ENCODE measurements around the gene USP10.
"Not testable (repeated sequence)": the region's sequence is repeated elsewhere in the genome, so short reads cannot be mapped to it uniquely, and the experiment has no call there.

Gene USP10

DNA sequence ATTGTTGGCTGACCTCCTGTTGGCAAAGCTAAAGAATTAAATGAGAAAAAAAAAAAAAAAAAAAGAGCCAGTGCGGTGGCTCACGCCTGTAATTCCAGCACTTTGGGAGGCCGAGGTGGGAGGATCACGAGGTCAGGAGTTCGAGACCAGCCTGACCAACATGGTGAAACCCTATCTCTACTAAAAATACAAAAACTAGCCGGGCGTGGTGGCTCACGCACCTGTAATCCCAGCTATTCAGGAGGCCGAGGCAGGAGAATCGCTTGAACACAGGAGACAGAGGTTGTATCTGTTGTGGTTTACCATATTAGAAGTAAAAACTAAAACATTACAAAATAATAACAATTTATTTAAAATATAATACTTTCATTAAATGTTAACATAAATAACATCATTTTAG is 5.9 kb upstream of the USP10 start:
- not testable (repeated sequence) for DNase-seq (ENCODE audit: extremely low spot score, insufficient read length, low read depth); FAIRE-seq

DNA sequence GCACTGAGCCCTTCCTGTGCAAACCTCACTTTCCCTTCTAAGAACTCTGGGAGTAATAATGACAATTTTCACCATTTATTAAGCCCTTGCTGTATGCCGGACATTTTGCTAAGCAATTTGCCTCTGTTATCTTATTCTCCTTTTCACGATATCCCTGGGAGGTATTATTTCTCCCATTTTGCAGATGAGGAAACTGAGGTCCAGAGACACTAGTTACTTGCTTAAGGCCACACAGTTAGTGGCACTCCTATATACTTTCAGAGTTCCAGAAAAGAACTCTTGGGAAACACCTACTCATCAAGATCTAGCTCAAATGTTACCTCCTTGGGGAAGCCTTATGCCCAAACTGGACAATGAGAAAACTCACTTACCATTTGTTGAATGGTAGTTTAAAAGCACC is 4.8 kb upstream of the USP10 start:
- DNase-seq (ENCODE audit: extremely low spot score, insufficient read length, low read depth) (no peak), FAIRE-seq (no peak)

DNA sequence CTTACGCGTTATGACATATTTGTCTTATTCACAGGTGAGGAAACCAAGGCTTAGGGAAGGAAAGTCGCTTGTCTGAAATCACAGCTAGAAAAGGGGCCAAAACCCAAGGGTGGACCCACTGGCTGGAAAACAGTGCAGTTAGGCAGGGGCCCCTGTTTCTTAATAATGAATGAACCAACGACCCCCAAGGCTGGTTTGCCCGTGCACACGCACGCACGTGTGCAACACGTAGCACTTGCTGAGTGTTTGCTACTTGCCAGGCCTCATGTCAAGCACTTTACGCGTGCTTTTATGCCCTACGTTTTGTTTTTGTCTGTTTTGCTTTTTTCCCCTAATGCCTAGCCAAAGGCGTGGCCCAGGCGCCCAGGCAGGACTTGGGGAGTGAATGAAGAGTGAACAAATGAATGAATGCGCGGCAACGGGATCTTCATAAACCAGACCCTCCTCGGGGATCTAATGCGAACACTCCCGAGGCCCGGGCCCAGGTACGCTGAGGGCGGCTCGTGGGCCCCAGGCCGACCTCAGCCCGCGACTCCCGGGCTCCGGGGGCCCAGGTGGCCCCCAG is 571 bp upstream of the USP10 start:
- DNase-seq (ENCODE audit: extremely low spot score, insufficient read length, low read depth) (no peak), FAIRE-seq (no peak)

DNA sequence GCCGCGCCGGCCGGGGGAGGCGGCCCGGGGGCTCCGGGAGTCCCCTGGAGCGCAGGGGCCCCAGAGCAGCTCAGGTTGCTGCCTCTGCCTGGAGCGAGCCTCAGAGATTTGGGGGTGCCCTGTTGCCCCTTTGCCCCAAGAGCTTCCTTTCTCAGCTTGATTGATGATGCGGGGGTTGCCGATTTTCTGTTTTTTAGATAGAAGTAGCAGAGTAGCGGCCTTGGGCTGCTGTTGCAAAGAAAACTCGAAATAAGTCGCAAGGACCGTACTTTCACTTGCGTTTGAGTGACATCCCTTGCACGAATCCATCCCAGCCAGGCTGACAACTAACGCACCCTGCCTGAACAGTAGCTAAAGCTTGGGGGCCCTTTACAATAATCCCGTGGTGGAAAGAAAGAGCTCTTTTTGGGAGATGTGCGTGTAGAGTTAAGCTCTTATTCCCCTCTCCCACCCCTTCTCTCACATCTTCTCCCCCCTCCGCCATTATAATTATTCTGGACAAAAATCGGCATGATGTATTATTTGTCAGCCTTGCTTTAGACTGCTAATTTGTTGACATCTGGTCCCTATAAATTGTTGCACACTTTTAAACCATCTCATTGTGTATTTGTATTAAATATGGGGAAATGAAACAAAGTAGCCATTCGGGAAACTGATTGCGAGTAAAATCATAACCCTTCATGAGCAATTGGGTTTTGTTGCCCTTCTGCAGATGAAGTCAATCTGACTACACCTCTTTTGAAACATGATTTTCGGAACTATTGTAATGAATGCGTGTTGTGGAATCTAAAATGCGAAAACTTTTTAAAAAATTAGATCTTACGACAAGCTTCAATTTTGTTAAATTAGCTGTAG is 873 bp downstream of the USP10 start:
- DNase-seq (ENCODE audit: extremely low spot score, insufficient read length, low read depth), result no peak

DNA sequence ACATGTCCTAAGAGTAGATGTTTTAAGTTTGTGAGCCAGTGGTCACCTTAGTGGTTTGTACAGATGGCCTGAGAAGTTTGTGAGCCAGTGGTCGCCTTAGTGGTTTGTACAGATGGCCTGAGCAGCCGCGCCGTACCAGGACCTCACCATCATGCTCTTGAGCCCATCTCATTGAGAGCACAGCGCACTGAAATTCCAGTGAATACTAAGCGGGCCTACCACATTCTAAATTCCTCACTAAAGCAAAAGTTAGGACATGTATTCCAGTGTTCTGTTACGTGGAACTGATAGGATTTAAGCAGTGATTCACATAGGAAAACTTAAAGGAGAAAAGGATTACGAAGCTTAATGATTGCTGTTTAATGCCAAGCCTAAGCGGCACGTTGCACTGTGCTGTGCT is 3.9 kb downstream of the USP10 start:
- DNase-seq (ENCODE audit: extremely low spot score, insufficient read length, low read depth) (no peak), FAIRE-seq (no peak)

More for the DNA sequence above, 873 bp downstream of the USP10 start:
- FAIRE-seq, result peak; percentile 64

DNA sequence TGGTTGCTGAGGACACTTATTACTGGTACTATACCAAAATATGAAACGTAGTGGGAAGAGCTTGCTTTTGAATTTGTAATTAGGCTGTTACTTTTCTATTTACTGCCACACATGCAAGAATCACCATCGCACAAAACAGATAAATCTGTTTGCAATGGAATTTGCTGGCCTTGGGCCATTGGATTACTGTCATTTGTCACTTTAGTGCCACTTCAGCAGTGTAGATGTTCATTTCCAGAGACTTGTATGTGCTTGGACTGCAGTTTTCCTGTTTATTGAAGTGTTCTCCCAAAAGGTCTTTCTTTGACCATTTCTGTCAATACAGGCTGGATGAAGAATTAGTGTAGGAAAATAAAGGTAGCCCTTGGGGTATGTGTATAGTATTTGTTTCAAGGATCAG is 4.5 kb downstream of the USP10 start:
- FAIRE-seq (no peak), DNase-seq (ENCODE audit: extremely low spot score, insufficient read length, low read depth) (no peak)

DNA sequence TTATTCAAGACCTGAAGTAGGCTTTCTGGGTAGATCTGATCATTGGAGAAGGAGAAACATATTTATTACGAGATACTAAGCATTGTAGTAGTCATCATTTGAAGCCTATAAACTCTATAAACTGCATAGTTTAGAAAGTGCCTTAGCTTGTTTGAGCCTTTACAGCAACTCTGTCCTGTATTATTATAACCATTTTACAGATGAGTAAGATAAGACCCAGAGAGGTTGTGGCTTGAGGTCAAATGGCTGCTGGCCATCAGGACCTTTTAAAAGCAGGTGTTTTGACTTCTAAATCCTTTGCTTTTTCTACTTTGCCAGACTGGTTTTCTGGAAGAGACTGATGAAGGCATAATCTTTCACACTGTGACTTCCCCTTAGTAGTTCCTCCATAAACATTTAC is 7.1 kb downstream of the USP10 start:
- DNase-seq (ENCODE audit: extremely low spot score, insufficient read length, low read depth), result no peak
- no peak for FAIRE-seq

DNA sequence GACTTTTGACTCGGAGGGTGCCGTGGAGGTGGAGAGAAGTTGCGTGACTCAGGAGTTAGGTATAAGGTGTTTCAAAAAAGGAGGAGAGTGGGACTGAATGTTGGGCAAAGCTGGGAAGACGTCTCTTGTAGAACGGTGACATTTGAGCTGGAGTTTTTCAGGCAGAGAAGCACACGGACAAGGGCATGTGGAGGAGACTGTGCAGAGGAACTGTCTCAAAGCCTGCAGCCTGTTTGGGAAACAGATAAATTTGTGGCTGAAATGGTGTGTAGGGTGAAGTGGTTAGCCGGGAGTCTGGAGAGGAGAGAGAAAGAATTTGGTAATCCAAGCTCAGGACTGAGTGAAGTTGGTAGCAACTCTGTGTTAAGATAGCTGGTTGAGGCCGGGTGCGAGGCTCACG is 9.8 kb downstream of the USP10 start:
- FAIRE-seq, result no peak
- no peak for DNase-seq (ENCODE audit: extremely low spot score, insufficient read length, low read depth)

DNA sequence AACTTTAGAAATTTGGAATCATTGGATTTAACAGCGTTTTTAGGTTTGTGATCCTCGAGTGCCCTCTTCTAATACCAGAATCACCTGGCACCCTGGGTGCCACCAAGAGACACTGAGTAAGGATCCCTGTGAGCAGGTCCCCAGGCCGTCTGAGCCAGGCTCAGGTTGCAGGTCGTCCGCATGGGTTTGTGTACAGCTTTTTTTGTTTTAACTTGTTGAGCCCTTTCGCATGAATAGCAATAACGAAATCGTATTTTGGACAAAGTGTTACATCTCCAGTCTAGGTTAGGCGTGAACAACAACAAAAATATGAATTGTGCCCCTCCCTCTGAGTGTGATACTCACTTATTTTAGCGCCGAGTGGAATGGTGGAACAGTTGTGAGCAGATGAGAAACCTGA is 10.9 kb downstream of the USP10 start:
- FAIRE-seq (no peak), DNase-seq (ENCODE audit: extremely low spot score, insufficient read length, low read depth) (no peak)

DNA sequence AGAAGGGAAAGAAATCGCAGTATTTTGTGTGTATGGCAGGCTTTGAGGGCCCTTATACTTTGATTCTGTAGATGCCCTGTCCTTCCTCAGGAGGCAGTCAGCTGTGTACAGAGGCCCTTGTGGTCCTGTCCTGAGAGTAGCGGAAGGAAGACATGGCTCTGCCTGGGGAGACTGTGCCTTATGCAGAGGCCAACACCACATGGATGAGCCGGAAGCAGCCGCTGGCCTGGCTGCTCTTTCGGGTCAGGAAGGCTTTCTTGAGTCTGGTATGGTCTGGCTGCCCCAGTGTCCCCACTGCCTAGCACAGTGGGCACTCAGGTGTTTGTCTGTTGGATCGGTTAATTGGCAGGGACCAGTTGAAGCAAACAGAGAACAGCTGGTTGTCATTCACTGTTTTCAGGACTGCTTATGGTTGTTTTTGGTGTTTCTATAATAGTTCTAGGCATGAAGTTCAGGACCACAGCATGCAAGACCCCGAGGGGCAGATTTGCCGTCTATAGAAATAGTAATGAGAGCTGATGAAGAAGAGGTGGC is 12.4 kb downstream of the USP10 start:
- FAIRE-seq (no peak), DNase-seq (ENCODE audit: extremely low spot score, insufficient read length, low read depth) (no peak)

DNA sequence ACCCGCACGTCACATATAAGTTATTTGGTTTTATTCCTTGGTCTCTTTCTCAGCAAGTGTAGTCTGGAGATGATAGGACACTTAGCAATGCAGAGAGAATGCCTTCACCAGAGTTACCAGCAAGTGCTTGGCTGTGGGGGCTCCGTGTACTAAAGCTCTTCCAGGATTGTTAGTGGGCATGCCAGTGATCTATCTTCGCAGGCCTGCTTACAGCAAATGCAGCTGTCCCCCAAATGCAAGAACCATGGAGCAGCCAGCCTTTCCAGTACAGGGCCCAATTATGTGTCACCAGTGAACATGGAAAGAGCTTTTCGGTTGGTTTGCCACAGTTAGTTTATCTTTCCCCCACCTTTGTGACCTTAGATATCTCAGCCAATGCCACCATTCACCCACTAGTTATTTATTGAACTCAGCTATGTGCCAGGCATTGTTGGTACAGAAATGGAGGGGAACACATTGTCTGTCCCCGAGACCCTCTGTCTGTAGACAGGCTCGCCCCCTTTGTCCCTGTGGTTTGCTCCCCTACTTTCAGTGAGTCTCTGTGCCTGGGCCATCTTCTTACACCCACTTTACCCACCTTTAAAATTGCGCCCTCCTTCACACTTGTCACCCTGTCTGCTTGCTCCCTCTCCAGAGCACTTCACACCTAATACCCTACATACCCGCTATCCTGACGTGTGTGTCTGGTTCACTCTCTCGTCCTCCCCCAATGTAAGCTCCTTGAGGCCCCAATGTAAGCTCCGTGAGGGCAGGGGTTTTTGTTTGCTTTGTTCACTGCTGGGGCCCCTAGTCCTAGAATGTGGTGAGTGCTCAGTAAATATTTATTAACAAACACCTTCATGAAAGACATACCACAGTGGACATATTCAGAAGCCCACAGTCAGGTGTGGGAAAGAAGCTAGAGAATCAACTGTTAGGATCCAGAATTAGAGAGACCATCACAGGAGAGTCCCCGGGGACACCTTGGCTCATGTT is 13.3 kb downstream of the USP10 start:
- FAIRE-seq (no peak), DNase-seq (ENCODE audit: extremely low spot score, insufficient read length, low read depth) (no peak)

DNA sequence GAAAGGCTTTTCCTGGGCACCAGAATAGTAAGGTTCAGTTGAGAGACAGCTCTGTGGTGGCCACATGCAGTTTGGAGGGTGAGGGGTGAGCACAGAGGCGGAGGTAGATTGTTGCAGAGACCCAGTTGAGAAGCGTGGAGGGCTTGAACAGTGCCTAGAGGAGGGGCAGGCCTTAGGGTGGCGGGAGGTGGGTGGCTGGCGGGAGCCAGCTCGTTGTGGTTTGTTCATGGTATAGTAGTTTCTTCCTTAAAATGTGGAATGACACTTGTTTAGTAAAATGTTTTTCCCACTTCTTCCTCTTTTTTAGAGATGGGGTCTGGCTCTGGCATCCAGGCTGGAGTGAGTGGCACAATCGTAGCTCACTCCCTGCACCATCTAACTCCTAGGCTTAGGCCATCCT is 14.2 kb downstream of the USP10 start:
- DNase-seq (ENCODE audit: extremely low spot score, insufficient read length, low read depth) (no peak), FAIRE-seq (no peak)

DNA sequence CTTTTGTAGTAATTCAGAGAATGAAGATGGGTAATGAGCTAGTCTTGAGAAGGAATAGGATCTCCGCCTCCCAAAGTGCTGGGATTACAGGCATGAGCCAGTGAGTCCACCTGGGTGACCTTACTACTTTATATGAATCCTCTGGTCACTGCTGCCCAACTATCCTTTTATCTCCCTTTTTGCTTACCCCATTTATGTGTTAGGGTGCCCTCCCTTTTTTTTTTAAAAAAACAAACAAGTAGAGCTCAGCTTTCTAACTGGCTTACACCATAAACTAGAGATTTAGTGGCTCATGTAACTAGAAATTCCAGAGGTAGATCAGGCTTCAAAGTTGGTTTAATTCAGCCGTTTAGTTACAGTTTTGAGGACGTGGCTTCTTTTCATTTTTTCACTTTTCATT is 15.6 kb downstream of the USP10 start:
- FAIRE-seq (no peak), DNase-seq (ENCODE audit: extremely low spot score, insufficient read length, low read depth) (no peak)

DNA sequence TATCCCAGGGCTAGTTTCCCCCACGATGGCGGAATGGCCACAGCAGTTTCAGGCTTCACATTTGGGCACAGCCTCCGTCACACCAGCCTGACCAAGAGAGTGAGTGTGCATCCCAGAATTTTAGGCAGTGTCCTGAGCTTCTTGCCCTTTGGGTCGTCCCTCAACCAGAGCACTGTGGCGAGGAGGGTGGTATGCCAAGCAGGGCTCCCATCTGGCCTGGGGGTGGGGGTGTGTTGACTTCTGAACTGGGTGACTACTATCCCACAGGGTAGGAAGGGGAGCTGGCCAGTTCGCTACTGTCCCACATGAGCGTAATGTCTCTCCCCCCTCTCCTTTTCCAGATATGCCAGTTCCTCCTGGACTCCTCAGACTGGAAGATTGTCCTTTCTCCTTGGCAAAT is 16.1 kb downstream of the USP10 start:
- FAIRE-seq, result no peak

DNA sequence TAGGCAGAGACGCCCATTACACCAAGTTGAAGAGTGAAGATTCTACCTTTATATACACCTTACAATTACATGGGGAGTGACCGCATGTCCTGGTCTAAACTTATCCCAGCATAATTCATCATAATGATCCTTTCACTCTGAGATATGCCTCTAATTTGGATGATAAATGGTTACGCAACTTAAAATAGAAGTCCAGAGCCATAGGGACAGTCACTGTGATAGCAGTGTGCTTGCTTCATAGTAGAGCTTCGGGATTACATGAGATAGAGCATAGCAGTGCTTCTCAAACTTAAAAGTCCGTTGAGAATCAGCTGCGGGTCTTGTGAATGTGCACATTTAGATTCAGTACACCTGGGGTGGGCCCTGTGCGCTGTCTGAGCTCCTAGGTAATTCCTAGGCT is 16.9 kb downstream of the USP10 start:
- FAIRE-seq (no peak), DNase-seq (ENCODE audit: extremely low spot score, insufficient read length, low read depth) (no peak)

More for the DNA sequence above, 16.1 kb downstream of the USP10 start:
- DNase-seq (ENCODE audit: extremely low spot score, insufficient read length, low read depth), result no peak

DNA sequence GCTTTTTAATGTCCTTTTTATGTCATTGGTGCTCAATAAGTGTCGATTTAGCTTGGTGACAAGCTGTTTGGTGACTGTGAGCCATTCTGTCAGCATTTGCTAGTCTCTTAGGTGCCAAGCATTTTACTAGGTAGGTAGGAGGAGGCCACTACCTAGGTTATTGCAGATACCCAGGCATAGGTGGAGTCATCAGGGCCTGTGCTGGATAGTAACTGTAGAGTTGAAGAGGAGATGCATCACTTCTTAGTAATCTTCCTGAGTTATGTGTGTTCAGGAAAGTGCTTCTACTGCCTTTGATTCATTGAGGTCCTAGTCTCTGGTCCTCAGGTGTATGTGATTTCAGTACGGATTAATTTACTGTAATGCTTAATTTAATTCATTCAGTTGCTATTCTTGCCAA is 17.7 kb downstream of the USP10 start:
- no peak for DNase-seq (ENCODE audit: extremely low spot score, insufficient read length, low read depth)

DNA sequence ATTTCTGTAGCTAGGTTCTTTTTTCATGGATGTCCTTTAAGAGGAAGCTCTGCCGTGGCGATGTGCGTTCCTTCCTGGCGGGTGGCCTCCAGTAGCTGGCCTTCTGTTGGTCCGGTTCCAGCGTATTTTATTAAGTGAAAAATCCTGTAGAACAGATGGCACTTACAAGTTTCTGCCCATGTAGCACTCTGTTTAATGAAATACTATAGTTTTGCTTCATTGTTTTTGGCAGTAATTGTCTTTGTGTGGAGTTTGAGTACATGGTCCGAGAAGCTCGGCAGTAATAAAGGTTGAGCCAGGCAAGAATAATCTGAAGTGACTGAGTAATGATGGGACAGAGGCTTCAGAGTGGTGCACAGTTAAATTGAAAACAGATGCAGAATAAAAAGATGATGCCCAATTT is 20.4 kb downstream of the USP10 start:
- no peak for FAIRE-seq
- no peak for DNase-seq (ENCODE audit: extremely low spot score, insufficient read length, low read depth)

More for the DNA sequence above, 17.7 kb downstream of the USP10 start:
- FAIRE-seq, result no peak

DNA sequence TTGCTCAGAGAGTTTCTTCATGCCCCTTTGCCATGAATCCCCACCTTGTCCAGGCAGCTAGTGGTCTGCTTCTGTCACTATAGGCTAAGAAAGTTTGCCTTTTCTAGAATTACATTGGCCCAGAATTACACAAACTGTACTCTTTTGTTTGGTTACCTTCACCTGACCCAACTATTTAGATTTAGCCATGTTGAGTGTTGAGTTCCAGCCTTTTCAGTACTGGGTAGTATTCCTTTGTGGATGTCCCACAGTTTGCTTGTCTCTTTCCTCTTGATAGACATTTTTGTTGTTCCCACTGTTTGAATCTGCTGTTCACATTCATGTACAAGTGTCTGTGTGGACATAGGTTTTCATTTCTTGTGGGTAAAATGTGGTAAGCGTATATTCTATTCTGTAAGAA is 22.3 kb downstream of the USP10 start:
- FAIRE-seq, result no peak
- no peak for DNase-seq (ENCODE audit: extremely low spot score, insufficient read length, low read depth)

DNA sequence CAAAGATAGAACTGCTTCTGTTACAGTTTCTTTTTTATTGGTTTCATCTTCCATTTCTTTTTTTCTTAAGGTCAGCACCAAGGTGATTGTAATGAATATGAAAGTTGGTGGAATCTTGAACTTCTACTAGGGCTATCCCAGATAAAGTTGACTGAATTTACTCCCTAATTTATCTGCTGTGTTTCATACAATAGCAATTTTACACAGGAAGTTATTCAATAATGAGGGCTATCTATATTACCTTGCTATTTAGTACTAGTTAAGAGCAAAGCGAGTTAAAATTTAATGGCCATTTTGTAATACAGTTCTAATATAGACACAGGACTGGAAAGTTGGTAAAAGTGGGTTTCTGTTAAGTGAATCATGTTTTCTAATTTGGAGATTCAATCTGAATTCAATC is 24.1 kb downstream of the USP10 start:
- no peak for DNase-seq (ENCODE audit: extremely low spot score, insufficient read length, low read depth)
- FAIRE-seq, result no peak

DNA sequence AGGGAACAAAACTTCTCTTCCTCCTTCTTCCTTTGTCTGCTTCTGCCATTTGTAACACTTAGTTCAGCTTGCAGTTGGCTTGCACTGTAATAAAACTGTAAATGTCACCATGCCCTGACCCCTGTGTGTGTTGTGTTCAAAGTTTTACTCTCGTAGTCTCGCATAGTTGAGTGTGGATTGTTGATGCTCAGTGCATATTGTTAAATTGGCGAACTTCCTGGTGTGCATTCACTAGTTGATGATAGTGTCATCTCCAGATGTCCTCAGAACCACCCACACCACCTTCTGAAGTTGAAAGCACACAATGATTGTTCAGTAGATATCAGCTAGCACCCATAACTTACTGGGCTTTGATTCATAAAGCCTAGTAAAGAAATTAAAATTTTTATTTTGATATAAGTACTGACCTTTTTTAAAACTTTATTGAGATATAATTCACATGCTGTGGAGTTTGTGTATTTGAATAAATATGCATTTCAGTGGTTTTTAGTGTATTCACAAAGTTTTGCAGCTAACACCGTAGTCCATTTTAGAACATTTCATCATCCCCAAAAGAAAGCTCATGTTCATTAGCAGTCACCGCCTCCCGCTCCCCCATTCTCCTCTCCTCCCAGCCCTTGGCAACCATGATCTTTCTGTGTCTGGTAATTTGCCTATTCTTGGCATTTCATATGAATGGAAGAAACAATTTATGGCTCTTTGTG is 25.0 kb downstream of the USP10 start:
- FAIRE-seq (peak; percentile 35), DNase-seq (ENCODE audit: extremely low spot score, insufficient read length, low read depth) (no peak)

All from GM18507 (cell line).